Measurements from ENCODE around the gene PSME2. TPM values are rescaled to one million over a fixed set of nuclear protein-coding genes. Genes with fewer than 3 reads are reported as not detected.

The PSME2 gene
- total RNA-seq, 1 experiment from 2014 or later = 167 TPM

- Histone ChIP-seq H3K27ac (no peak overlapping the region), H3K4me1 (replicated peaks) (peaks cover 11% of the 10 kb centered on the region), H3K9me3 (replicated peaks) (no peaks in the 10 kb centered on the region), H3K27me3 (replicated peaks) (no peaks in the 10 kb centered on the region), H3K36me3 (peaks cover 68% of the 10 kb centered on the region), H3K4me3 (no peak overlapping the region)
- DNase-seq (ENCODE audit: low read depth in 1 of 2, low spot score in 2 of 2) = no peak
These were observed 38.6 kb upstream of the PSME2 start for GRCh38 chr14:24185026-24185425.

- Histone ChIP-seq H3K9me3 (replicated peaks) (no peaks in the 10 kb centered on the region), H3K27ac (no peak overlapping the region), H3K27me3 (replicated peaks) (no peaks in the 10 kb centered on the region), H3K4me1 (replicated peaks) (peaks cover 16% of the 10 kb centered on the region), H3K36me3 (peaks cover 75% of the 10 kb centered on the region), H3K4me3 (no peak overlapping the region)
- DNase-seq (ENCODE audit: low read depth in 1 of 2, low spot score in 2 of 2) = no peak
These were observed 37.9 kb upstream of the PSME2 start for GRCh38 chr14:24184104-24184970.

- peaks cover 16% of the 10 kb centered on the region for H3K4me1 ChIP-seq (replicated peaks)
- H3K4me3 ChIP-seq = no peak overlapping the region
- no peaks in the 10 kb centered on the region for H3K27me3 ChIP-seq (replicated peaks)
- peaks cover 84% of the 10 kb centered on the region for H3K36me3 ChIP-seq
- no peak for DNase-seq (ENCODE audit: low read depth in 1 of 2, low spot score in 2 of 2)
- no peaks in the 10 kb centered on the region for H3K9me3 ChIP-seq (replicated peaks)
- no peak overlapping the region for H3K27ac ChIP-seq
These were observed 36.6 kb upstream of the PSME2 start for GRCh38 chr14:24183014-24183481.

GRCh38 chr14:24182110-24182882, 35.9 kb upstream of the PSME2 start:
- Histone ChIP-seq H3K36me3 (peaks cover 81% of the 10 kb centered on the region), H3K4me1 (replicated peaks) (peaks cover 9% of the 10 kb centered on the region), H3K9me3 (replicated peaks) (no peaks in the 10 kb centered on the region), H3K27me3 (replicated peaks) (no peaks in the 10 kb centered on the region), H3K27ac (no peak overlapping the region), H3K4me3 (no peak overlapping the region)
- no peak for DNase-seq (ENCODE audit: low read depth in 1 of 2, low spot score in 2 of 2)

GRCh38 chr14:24181371-24182077, 35.1 kb upstream of the PSME2 start:
- no peak overlapping the region for H3K27ac ChIP-seq
- H3K9me3 ChIP-seq (replicated peaks) = no peaks in the 10 kb centered on the region
- peaks cover 9% of the 10 kb centered on the region for H3K4me1 ChIP-seq (replicated peaks)
- H3K27me3 ChIP-seq (replicated peaks) = no peaks in the 10 kb centered on the region
- no peak for DNase-seq (ENCODE audit: low read depth in 1 of 2, low spot score in 2 of 2)
- peaks cover 80% of the 10 kb centered on the region for H3K36me3 ChIP-seq
- no peak overlapping the region for H3K4me3 ChIP-seq

- Histone ChIP-seq H3K4me3 (no peak overlapping the region), H3K27me3 (replicated peaks) (no peaks in the 10 kb centered on the region), H3K4me1 (replicated peaks) (peaks cover 9% of the 10 kb centered on the region), H3K9me3 (replicated peaks) (no peaks in the 10 kb centered on the region), H3K27ac (peak overlapping the region; percentile 43), H3K36me3 (peaks cover 70% of the 10 kb centered on the region)
- DNase-seq (ENCODE audit: low read depth in 1 of 2, low spot score in 2 of 2) = no peak
These were observed 33.8 kb upstream of the PSME2 start for GRCh38 chr14:24179961-24180796.

GRCh38 chr14:24179294-24179960, 33.0 kb upstream of the PSME2 start:
- peaks cover 62% of the 10 kb centered on the region for H3K36me3 ChIP-seq
- peaks cover 9% of the 10 kb centered on the region for H3K4me1 ChIP-seq (replicated peaks)

GRCh38 chr14:24178399-24179178, 32.2 kb upstream of the PSME2 start:
- Histone ChIP-seq H3K27me3 (replicated peaks) (no peaks in the 10 kb centered on the region), H3K4me3 (no peak overlapping the region), H3K36me3 (peaks cover 57% of the 10 kb centered on the region), H3K9me3 (replicated peaks) (no peaks in the 10 kb centered on the region), H3K27ac (no peak overlapping the region), H3K4me1 (replicated peaks) (peaks cover 9% of the 10 kb centered on the region)
- DNase-seq (ENCODE audit: low read depth in 1 of 2, low spot score in 2 of 2) = no peak

More at GRCh38 chr14:24179294-24179960, 33.0 kb upstream of the PSME2 start:
- Histone ChIP-seq H3K27ac (peak overlapping the region; percentile 43), H3K9me3 (replicated peaks) (no peaks in the 10 kb centered on the region), H3K4me3 (no peak overlapping the region), H3K27me3 (replicated peaks) (no peaks in the 10 kb centered on the region)
- DNase-seq (ENCODE audit: low read depth in 1 of 2, low spot score in 2 of 2) = no peak

- Histone ChIP-seq H3K9me3 (replicated peaks) (no peaks in the 10 kb centered on the region), H3K27me3 (replicated peaks) (no peaks in the 10 kb centered on the region), H3K36me3 (peaks cover 52% of the 10 kb centered on the region), H3K27ac (no peak overlapping the region), H3K4me3 (no peak overlapping the region), H3K4me1 (replicated peaks) (peaks cover 9% of the 10 kb centered on the region)
- no peak for DNase-seq (ENCODE audit: low read depth in 1 of 2, low spot score in 2 of 2)
These were observed 31.5 kb upstream of the PSME2 start for GRCh38 chr14:24177891-24178290.

GRCh38 chr14:24177041-24177825, 30.8 kb upstream of the PSME2 start:
- Histone ChIP-seq H3K9me3 (replicated peaks) (no peaks in the 10 kb centered on the region), H3K27me3 (replicated peaks) (no peaks in the 10 kb centered on the region), H3K36me3 (peaks cover 45% of the 10 kb centered on the region), H3K27ac (no peak overlapping the region), H3K4me1 (replicated peaks) (peaks cover 9% of the 10 kb centered on the region), H3K4me3 (no peak overlapping the region)
- no peak for DNase-seq (ENCODE audit: low read depth in 1 of 2, low spot score in 2 of 2)

- H3K36me3 ChIP-seq = peaks cover 41% of the 10 kb centered on the region
- no peak overlapping the region for H3K4me3 ChIP-seq
- no peaks in the 10 kb centered on the region for H3K27me3 ChIP-seq (replicated peaks)
- DNase-seq (ENCODE audit: low read depth in 1 of 2, low spot score in 2 of 2) = no peak
- no peak overlapping the region for H3K27ac ChIP-seq
- H3K9me3 ChIP-seq (replicated peaks) = no peaks in the 10 kb centered on the region
- H3K4me1 ChIP-seq (replicated peaks) = peaks cover 9% of the 10 kb centered on the region
These were observed 30.2 kb upstream of the PSME2 start for GRCh38 chr14:24176599-24176998.

Measured in SJSA1 (cell line).